ENCODE results near the gene HCN2. TPM values are rescaled to one million over a fixed set of nuclear protein-coding genes. Genes with fewer than 3 reads are reported as not detected.
A peak's percentile ranks its signal among the peaks of the same experiment; 100 is the strongest.

Gene HCN2
- total and polyA plus RNA-seq, 2 of the 13 experiments (the other 11 are each of a cell fraction or from before 2014, with no cell fraction given) = 0.01 TPM; not detected in 1

GRCh38 chr19:572140-572742 is 17.4 kb upstream of the HCN2 start, which contains the start of gene BSG (continued):
- TF ChIP-seq, protein P1, sequence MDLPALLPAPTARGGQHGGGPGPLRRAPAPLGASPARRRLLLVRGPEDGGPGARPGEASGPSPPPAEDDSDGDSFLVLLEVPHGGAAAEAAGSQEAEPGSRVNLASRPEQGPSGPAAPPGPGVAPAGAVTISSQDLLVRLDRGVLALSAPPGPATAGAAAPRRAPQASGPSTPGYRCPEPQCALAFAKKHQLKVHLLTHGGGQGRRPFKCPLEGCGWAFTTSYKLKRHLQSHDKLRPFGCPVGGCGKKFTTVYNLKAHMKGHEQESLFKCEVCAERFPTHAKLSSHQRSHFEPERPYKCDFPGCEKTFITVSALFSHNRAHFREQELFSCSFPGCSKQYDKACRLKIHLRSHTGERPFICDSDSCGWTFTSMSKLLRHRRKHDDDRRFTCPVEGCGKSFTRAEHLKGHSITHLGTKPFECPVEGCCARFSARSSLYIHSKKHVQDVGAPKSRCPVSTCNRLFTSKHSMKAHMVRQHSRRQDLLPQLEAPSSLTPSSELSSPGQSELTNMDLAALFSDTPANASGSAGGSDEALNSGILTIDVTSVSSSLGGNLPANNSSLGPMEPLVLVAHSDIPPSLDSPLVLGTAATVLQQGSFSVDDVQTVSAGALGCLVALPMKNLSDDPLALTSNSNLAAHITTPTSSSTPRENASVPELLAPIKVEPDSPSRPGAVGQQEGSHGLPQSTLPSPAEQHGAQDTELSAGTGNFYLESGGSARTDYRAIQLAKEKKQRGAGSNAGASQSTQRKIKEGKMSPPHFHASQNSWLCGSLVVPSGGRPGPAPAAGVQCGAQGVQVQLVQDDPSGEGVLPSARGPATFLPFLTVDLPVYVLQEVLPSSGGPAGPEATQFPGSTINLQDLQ (CRISPR knock-in tag; IDR thresholded peaks at IDR 0.05) = no peak
- TF ChIP-seq ZNF773 (CRISPR knock-in tag; IDR thresholded peaks at IDR 0.05; ENCODE audit: borderline replicate concordance) (peak; percentile 47; the same call in 1 of the 2 replicates), ZNF317 (CRISPR knock-in tag; IDR thresholded peaks at IDR 0.05) (no peak), NR1H2 (CRISPR knock-in tag; IDR thresholded peaks at IDR 0.05; ENCODE audit: borderline replicate concordance, low read depth) (no peak), KDM5B (CRISPR knock-in tag; IDR thresholded peaks at IDR 0.05; ENCODE audit: borderline replicate concordance) (peak; percentile 60; the same call in 1 of the 2 replicates), ZNF619 (CRISPR knock-in tag; IDR thresholded peaks at IDR 0.05) (0 out of 2 replicates have a peak, but pooled peaks have one; percentile 52), ZNF556 (CRISPR knock-in tag; IDR thresholded peaks at IDR 0.05; ENCODE audit: borderline replicate concordance) (peak; percentile 67; the same call in 1 of the 2 replicates), E2F5 (CRISPR knock-in tag; conservative IDR thresholded peaks at IDR 0.05) (peak; percentile 22; the same call in 1 of the 2 replicates), ZNF614 (CRISPR knock-in tag; IDR thresholded peaks at IDR 0.05; ENCODE audit: borderline replicate concordance) (peak; percentile 79; the same call in 1 of the 2 replicates), ARNTL (CRISPR knock-in tag; IDR thresholded peaks at IDR 0.05) (peak; percentile 77), BCL3 (CRISPR knock-in tag; IDR thresholded peaks at IDR 0.05) (peak; percentile 61; the same call in 1 of the 2 replicates), HOXA9 (CRISPR knock-in tag; IDR thresholded peaks at IDR 0.05; ENCODE audit: borderline replicate concordance) (no peak), AGO1 (IDR thresholded peaks at IDR 0.05; ENCODE audit: low read depth, low read length, poor library complexity, severe bottlenecking) (no peak), ZNF674 (CRISPR knock-in tag; IDR thresholded peaks at IDR 0.05; ENCODE audit: low read depth) (peak; percentile 83; the same call in 1 of the 2 replicates), SP1 (IDR thresholded peaks at IDR 0.05) (no peak), SP1 (CRISPR knock-in tag; IDR thresholded peaks at IDR 0.05) (peak; percentile 69; the same call in 1 of the 2 replicates), KDM5A (IDR thresholded peaks at IDR 0.05; ENCODE audit: borderline replicate concordance, low read length) (no peak; the same call in 1 of the 2 replicates), ZNF362 (CRISPR knock-in tag; IDR thresholded peaks at IDR 0.05; ENCODE audit: borderline replicate concordance) (no peak), ZNF776 (CRISPR knock-in tag; IDR thresholded peaks at IDR 0.05) (peak; percentile 73; the same call in 1 of the 2 replicates), THAP11 (CRISPR knock-in tag; IDR thresholded peaks at IDR 0.05) (peak; percentile 63), TBP (CRISPR knock-in tag; IDR thresholded peaks at IDR 0.05) (0 out of 2 replicates have a peak, but pooled peaks have one; percentile 42)

Measured in HepG2 (cell line).